ENCODE measurements around the gene GIMAP1.

GIMAP1 gene

GRCh38 chr7:150721970-150722373, 5.6 kb downstream of the GIMAP1 start:
- in situ Hi-C loops (cut with MboI; ENCODE audit: low sequenced_read_pairs) = no loop called here

- in situ Hi-C loops (cut with MboI; ENCODE audit: low sequenced_read_pairs) = no loop called here
Observed at GRCh38 chr7:150722431-150722931, 6.1 kb downstream of the GIMAP1 start.

DNA sequence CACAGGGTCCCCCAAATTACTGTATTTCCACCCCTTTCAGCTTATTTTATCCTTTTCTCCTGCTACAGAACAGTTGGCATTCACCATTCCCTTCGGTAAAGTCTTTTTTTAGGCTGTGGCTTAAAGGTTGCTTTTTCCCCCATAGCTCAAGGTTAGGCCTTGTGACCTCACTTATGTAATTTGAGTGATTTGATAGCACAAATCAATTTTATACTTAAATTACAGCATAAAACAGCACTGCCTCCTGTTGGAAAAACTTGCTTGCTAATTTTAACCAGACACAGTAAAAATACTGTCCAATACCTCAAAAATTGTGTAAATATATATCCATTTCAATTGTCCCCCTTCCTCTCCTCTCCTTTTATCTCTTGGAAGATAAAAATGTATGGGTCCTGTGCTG, 7.1 kb downstream of the GIMAP1 start:
- in situ Hi-C loops (cut with MboI; ENCODE audit: low sequenced_read_pairs) = no loop called here

GRCh38 chr7:150727381-150727780, 11.0 kb downstream of the GIMAP1 start:
- in situ Hi-C loops (cut with MboI; ENCODE audit: low sequenced_read_pairs) = no loop called here

GRCh38 chr7:150728011-150728410, 11.6 kb downstream of the GIMAP1 start:
- in situ Hi-C loops (cut with MboI; ENCODE audit: low sequenced_read_pairs) = no loop called here

GRCh38 chr7:150728609-150729008, 12.2 kb downstream of the GIMAP1 start:
- in situ Hi-C loops (cut with MboI; ENCODE audit: low sequenced_read_pairs) = no loop called here

DNA sequence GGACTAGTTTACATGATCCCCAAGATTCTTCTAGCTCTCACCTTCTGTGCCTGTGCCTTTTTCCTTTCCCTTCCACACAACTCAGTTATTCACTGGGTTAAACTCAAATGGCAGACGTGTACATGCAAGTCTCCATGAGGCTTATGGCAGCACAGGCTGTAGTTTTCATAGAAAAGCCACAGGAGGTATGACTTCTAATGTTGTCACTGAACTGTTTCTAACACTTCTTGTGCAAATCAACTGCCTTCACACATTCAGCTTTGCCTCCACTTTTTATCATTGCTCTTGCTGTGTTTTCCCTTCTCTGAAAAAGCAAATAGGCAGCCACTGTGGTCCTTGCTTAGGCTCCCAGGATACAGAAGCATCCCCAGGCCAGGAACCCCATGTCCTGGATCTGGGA, 15.5 kb downstream of the GIMAP1 start:
- in situ Hi-C loops (cut with MboI; ENCODE audit: low sequenced_read_pairs) = no loop called here

- in situ Hi-C loops (cut with MboI; ENCODE audit: low sequenced_read_pairs) = no loop called here
Observed at GRCh38 chr7:150732786-150733481, 16.5 kb downstream of the GIMAP1 start.

- in situ Hi-C loops (cut with MboI; ENCODE audit: low sequenced_read_pairs) = no loop called here
Observed at GRCh38 chr7:150733482-150734095, 17.2 kb downstream of the GIMAP1 start.

DNA sequence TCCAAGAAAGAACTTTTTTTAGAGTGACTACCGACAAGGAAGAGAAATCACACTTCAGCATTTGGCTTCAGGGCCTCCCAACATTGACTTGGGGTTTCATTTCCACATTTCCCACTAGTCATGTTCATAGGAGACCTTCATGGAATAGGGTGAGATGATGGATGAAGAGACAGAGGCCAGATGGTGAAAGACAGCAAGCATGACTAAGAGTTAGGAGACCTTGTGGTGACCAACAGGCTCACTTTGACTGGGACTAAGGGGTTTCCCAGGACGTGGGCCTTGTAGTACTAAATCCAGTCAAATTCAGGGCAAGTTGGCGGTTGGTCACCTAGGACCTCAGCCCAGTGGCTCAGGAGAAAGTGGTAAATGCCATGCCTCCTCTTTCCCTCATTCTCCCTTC, 17.8 kb downstream of the GIMAP1 start:
- in situ Hi-C loops (cut with MboI; ENCODE audit: low sequenced_read_pairs) = no loop called here

- in situ Hi-C loops (cut with MboI; ENCODE audit: low sequenced_read_pairs) = no loop called here
Observed at GRCh38 chr7:150735596-150736358, 19.4 kb downstream of the GIMAP1 start.

- in situ Hi-C loops (cut with MboI; ENCODE audit: low sequenced_read_pairs) = no loop called here
Observed at GRCh38 chr7:150736864-150737263, 20.5 kb downstream of the GIMAP1 start.

DNA sequence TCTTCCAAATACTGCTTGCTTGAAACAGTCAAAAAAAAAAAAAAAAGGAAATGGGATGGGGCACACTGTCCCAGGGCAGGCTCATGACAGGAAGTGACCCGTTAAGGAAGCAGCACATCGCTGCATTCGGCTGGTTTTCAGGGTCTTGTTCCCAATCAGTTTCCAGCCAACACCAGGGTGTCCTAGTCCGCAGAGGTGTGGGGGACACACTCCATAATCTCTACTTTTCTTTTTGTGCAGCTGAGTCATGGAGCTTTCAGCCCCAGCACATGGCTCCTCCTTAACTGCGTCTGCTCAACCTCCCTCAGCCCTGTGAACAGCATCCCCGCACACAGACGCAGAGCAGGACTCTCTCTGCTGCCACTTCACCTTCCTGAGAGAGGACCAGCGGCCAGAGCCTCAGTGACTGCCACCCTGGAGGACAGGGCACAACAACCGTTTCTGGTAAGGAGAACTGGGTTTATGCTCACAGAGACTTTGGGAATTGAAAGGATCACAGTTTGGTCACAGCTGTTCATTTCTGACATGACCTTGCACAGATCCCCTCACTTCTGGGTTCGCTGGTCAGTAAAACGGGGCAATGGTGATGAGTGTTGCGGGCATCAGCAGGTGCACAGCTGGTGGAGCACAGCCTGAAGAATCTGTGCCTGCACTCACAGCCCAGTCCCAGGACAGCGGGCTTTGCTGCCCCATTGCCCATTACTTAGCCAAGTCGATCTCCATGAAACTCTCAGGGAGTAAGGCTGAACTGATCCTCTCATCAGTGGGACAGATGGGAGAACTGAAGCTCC, 21.0 kb downstream of the GIMAP1 start, which contains the start of gene GIMAP5:
Gene GIMAP5 (plus strand): TSS at position 154 of the 791 bp plus-strand sequence. CDS start 3,467 bp downstream, outside the sequence.
- in situ Hi-C loops (cut with MboI; ENCODE audit: low sequenced_read_pairs) = no loop called here

- in situ Hi-C loops (cut with MboI; ENCODE audit: low sequenced_read_pairs) = no loop called here
Observed at GRCh38 chr7:150738092-150738491, 21.7 kb downstream of the GIMAP1 start.

- in situ Hi-C loops (cut with MboI; ENCODE audit: low sequenced_read_pairs) = no loop called here
Observed at GRCh38 chr7:150738591-150739001, 22.2 kb downstream of the GIMAP1 start.

- in situ Hi-C loops (cut with MboI; ENCODE audit: low sequenced_read_pairs) = no loop called here
Observed at GRCh38 chr7:150739033-150739432, 22.6 kb downstream of the GIMAP1 start.

GRCh38 chr7:150740053-150740452, 23.6 kb downstream of the GIMAP1 start:
- in situ Hi-C loops (cut with MboI; ENCODE audit: low sequenced_read_pairs) = no loop called here

DNA sequence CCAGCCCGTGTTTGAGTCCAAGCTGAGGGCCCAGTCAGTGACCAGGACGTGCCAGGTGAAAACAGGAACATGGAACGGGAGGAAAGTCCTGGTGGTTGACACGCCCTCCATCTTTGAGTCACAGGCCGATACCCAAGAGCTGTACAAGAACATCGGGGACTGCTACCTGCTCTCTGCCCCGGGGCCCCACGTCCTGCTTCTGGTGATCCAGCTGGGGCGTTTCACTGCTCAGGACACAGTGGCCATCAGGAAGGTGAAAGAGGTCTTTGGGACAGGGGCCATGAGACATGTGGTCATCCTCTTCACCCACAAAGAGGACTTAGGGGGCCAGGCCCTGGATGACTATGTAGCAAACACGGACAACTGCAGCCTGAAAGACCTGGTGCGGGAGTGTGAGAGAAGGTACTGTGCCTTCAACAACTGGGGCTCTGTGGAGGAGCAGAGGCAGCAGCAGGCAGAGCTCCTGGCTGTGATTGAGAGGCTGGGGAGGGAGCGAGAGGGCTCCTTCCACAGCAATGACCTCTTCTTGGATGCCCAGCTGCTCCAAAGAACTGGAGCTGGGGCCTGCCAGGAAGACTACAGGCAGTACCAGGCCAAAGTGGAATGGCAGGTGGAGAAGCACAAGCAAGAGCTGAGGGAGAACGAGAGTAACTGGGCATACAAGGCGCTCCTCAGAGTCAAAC, 26.0 kb downstream of the GIMAP1 start:
- in situ Hi-C loops (cut with MboI; ENCODE audit: low sequenced_read_pairs) = no loop called here

GRCh38 chr7:150744041-150744656, 27.7 kb downstream of the GIMAP1 start:
- in situ Hi-C loops (cut with MboI; ENCODE audit: low sequenced_read_pairs) = no loop called here

GRCh38 chr7:150745086-150745485, 28.7 kb downstream of the GIMAP1 start:
- in situ Hi-C loops (cut with MboI; ENCODE audit: low sequenced_read_pairs) = no loop called here
